SK-N-SH (cell line): Measurements from ENCODE around the gene MICAL1. TPM values are rescaled to one million over a fixed set of nuclear protein-coding genes. Genes with fewer than 3 reads are reported as not detected.
A peak's percentile ranks its signal among the peaks of the same experiment; 100 is the strongest.

Experiments used
- CTCF ChIA-PET: fragments of 300-600, 350-600 bp; formaldehyde crosslinking; extraction: SDS; loops from one replicate; lab custom pipeline; 2021; lab: Yijun Ruan, JAX
- POLR2A ChIA-PET: fragments of 350-600 bp; sonication (Branson Sonifier 250); formaldehyde crosslinking; extraction: SDS; loops from one replicate; lab custom pipeline; 2020; ENCODE audit warnings: antibody characterized with exemption, inconsistent platforms; lab: Yijun Ruan, JAX
- DNase-seq: peaks from one replicate; pipeline ENCODE4 v3.0.0; 2012
- H2AFZ ChIP-seq: fragments of 200-600 bp; sonication (generic); 2 replicates; pipeline ENCODE4 v1.8.1; 2016; ENCODE audit warnings: antibody characterized with exemption, mild to moderate bottlenecking, low read depth
- H3F3A ChIP-seq: fragments of 200-600 bp; sonication (generic); replicated peaks from 2 replicates; pipeline ENCODE3; 2016; ENCODE audit warnings: antibody characterized with exemption, mild to moderate bottlenecking; ENCODE audit not compliant: insufficient read depth
- H3K27ac ChIP-seq, 2 experiments: fragments of 200-500 bp in 1 of 2; fragments of 200-600 bp in 1 of 2; sonication (Bioruptor generic) in 1 of 2; sonication (generic), shearing (Covaris generic) in 1 of 2; 2 replicates each; pipeline versions ENCODE4 v1.5.1 to v1.6.1; 2014 to 2016; ENCODE audit warnings: low read depth in 2 of 2, inconsistent platforms in 1 of 2, low read length in 1 of 2, mild to moderate bottlenecking in 1 of 2, mixed read lengths in 1 of 2
- H3K27me3 ChIP-seq: fragments of 200-600 bp; sonication (generic), shearing (Covaris generic); 2 replicates; pipeline ENCODE4 v1.6.1; 2016; ENCODE audit warnings: mixed run types; ENCODE audit not compliant: insufficient read depth
- H3K36me3 ChIP-seq, 2 experiments: fragments of 200-500 bp in 1 of 2; fragments of 200-600 bp in 1 of 2; sonication (Bioruptor generic) in 1 of 2; sonication (generic) in 1 of 2; replicated peaks in 1 of 2; 2 replicates each; pipeline versions ENCODE3 to v1.5.1; 2014 to 2016; ENCODE audit warnings: low read length in 1 of 2, mild to moderate bottlenecking in 1 of 2; ENCODE audit not compliant: insufficient read depth in 2 of 2, control insufficient read depth in 1 of 2
- H3K4me1 ChIP-seq, 2 experiments: fragments of 200-500 bp in 1 of 2; fragments of 200-600 bp in 1 of 2; sonication (Bioruptor generic) in 1 of 2; sonication (generic), shearing (Covaris generic) in 1 of 2; 2 replicates each; pipeline versions ENCODE4 v1.5.1 to v1.6.1; 2014 to 2016; ENCODE audit warnings: low read depth in 1 of 2, low read length in 1 of 2, mixed run types in 1 of 2; ENCODE audit not compliant: insufficient read depth in 2 of 2, control insufficient read depth in 1 of 2
- H3K4me2 ChIP-seq: fragments of 200-600 bp; sonication (generic), shearing (Covaris generic); 2 replicates; pipeline ENCODE4 v1.6.1; 2017; ENCODE audit warnings: mixed run types
- H3K4me3 ChIP-seq, 2 experiments: fragments of 200-500 bp in 1 of 2; fragments of 200-600 bp in 1 of 2; sonication (Bioruptor generic) in 1 of 2; sonication (generic), shearing (Covaris generic) in 1 of 2; 2 replicates each; pipeline versions ENCODE4 v1.5.1 to v1.8.1; 2014 to 2016; ENCODE audit warnings: low read depth in 2 of 2, inconsistent platforms in 1 of 2, low read length in 1 of 2, mild to moderate bottlenecking in 1 of 2, mixed read lengths in 1 of 2, moderate library complexity in 1 of 2
- H3K79me2 ChIP-seq: fragments of 200-600 bp; sonication (generic); 2 replicates; pipeline ENCODE4 v1.8.1; 2017; ENCODE audit warnings: mild to moderate bottlenecking; ENCODE audit not compliant: insufficient read depth
- H3K9ac ChIP-seq: fragments of 200-600 bp; sonication (generic); 2 replicates; pipeline ENCODE4 v1.6.1; 2017; ENCODE audit warnings: mixed run types
- H3K9me2 ChIP-seq: fragments of 200-600 bp; sonication (generic); 2 replicates; pipeline ENCODE4 v1.6.1; 2017; ENCODE audit warnings: mixed run types
- H3K9me3 ChIP-seq: fragments of 200-600 bp; sonication (generic); 2 replicates; pipeline ENCODE4 v1.6.1; 2017; ENCODE audit warnings: mixed run types, mild to moderate bottlenecking, moderate library complexity
- H4K20me1 ChIP-seq: fragments of 200-600 bp; sonication (generic); 2 replicates; pipeline ENCODE4 v1.6.1; 2017; ENCODE audit warnings: mild to moderate bottlenecking, mixed run types; ENCODE audit not compliant: insufficient read depth
- CHD2 ChIP-seq: fragments of 150-350 bp; IDR thresholded peaks from 2 replicates; pipeline ENCODE4 v1.6.1; 2018; ENCODE audit warnings: low read length; ENCODE audit not compliant: partially characterized antibody
- ELF1 ChIP-seq: IDR thresholded peaks from 2 replicates; pipeline ENCODE4 v1.4.0; 2012
- EP300 ChIP-seq, 2 experiments: IDR thresholded peaks; 2 replicates each; pipeline versions ENCODE4 v1.4.0 to v1.6.1; 2012; ENCODE audit warnings: borderline replicate concordance in 1 of 2, low read depth in 1 of 2, low read length in 1 of 2
- FOSL2 ChIP-seq: IDR thresholded peaks from 2 replicates; pipeline ENCODE4 v1.4.0; 2012; ENCODE audit warnings: low read depth, mild to moderate bottlenecking, moderate library complexity, borderline replicate concordance
- NRF1 ChIP-seq: IDR thresholded peaks from 2 replicates; pipeline ENCODE4 v1.6.1; 2012; ENCODE audit warnings: low read depth, mild to moderate bottlenecking, low read length
- RFX5 ChIP-seq: IDR thresholded peaks from 2 replicates; pipeline ENCODE4 v1.6.1; 2012; ENCODE audit warnings: mild to moderate bottlenecking, improper control_type of control experiment, low read length
- SMC3 ChIP-seq: IDR thresholded peaks from 2 replicates; pipeline ENCODE4 v1.6.1; 2012; ENCODE audit warnings: low read depth, low read length, improper control_type of control experiment
- TCF12 ChIP-seq: IDR thresholded peaks from 2 replicates; pipeline ENCODE4 v1.4.0; 2012
- WGBS: methylation state at CpG from one replicate; pipeline ENCODE4 v1.1.6; 2017; ENCODE audit warnings: low lambda C conversion rate; 5-methylcytosine and 5-hydroxymethylcytosine counted together
- polyA plus RNA-seq, 3 experiments: library from polyadenylated mRNA; depleted of rRNA; stranded (reverse); fragments of >200 nt; gene quantifications; 2 replicates each; pipeline ENCODE4 v1.2.3, GENCODE V29; 2012
- TF ChIP-seq, protein P1 (sequence below): IDR thresholded peaks from 2 replicates; pipeline ENCODE4 v1.6.1; 2012; ENCODE audit warnings: mild to moderate bottlenecking, low read depth, low read length, moderate library complexity

Gene MICAL1
- polyA plus RNA-seq, 1 of the 3 experiments (the other 2 are of a cell fraction): 45.6 TPM

DNA sequence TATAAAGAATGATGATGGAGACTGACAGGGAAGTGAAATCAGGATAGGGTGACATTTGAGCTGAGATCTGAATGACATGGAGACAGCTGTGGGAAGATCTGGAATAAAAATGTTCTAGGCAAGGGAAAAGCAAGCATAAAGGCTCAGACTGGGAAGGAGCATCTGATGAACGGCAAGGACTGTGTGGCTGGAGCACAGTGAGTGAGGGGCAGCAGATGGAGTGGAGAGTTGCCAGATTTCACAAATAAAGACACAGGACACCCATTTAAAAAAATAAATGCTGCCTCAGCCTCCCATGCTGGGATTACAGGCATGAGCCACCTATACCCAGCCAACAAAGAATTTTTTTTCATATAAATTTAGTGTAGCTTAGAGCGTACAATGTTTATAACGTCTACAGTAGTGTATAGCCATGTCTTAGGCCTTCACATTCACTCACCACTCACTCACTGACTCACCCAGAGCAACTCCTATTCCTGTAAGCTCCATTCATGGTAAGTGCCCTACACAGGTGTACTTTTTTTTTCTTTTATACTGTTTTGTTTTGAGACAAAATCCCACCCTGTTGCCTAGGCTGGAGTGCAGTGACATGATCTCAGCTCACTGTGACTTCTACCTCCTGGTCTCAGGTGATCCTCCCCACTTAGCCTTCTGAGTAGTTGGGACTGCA lies 29.8 kb upstream of the MICAL1 start:
- CTCF ChIA-PET: no interaction called here

GRCh38 chr6:109484122-109484521 lies 28.6 kb upstream of the MICAL1 start:
- TF ChIP-seq ELF1: no peak
- TF ChIP-seq TCF12: 0 out of 2 replicates have a peak, but pooled peaks have one; percentile 13
- H2AFZ ChIP-seq: peak overlapping the region; percentile 89; the same call in 1 of the 2 replicates
- H3K27me3 ChIP-seq: no peaks in the 10 kb centered on the region
- ChIA-PET CTCF (interaction anchor here (0.7 kb wide), 1 partner anchor 30 kb away, joined by 3 read pairs; no protein-coding TSS in a partner anchor), POLR2A (no interaction called here)
- DNase-seq: no peak
- H3K27ac ChIP-seq: no peak overlapping the region
- no peaks in the 10 kb centered on the region for H4K20me1 ChIP-seq
- no peaks in the 10 kb centered on the region for H3K9me2 ChIP-seq
- WGBS: 47% methylated on average over 3 of the region's 3 CpGs
- H3K79me2 ChIP-seq: peaks cover 35% of the 10 kb centered on the region
- H3K9me3 ChIP-seq: no peaks in the 10 kb centered on the region
- peaks cover 15 to 20% of the 10 kb centered on the region in 2 experiments for H3K36me3 ChIP-seq
- peak overlapping the region; percentile 60; the same call in 1 of the 2 replicates for H3K4me2 ChIP-seq
- peaks cover 4% of the 10 kb centered on the region for H3F3A ChIP-seq
- peaks cover 11 to 12% of the 10 kb centered on the region in 2 experiments; a peak in 3 of 4 replicates for H3K4me1 ChIP-seq
- H3K4me3 ChIP-seq: no peak overlapping the region
- no peak overlapping the region for H3K9ac ChIP-seq

More for the DNA sequence above, 29.8 kb upstream of the MICAL1 start:
- H3K27me3 ChIP-seq: no peaks in the 10 kb centered on the region
- H3K4me2 ChIP-seq: no peak overlapping the region
- no peaks in the 10 kb centered on the region for H4K20me1 ChIP-seq
- peaks cover 22% of the 10 kb centered on the region for H3K79me2 ChIP-seq
- H3K4me1 ChIP-seq: peaks cover 8 to 12% of the 10 kb centered on the region in 2 experiments; a peak in 3 of 4 replicates
- no peak for TF ChIP-seq NRF1
- TF ChIP-seq CHD2: no peak
- TF ChIP-seq SMC3: no peak
- no peak for TF ChIP-seq EP300 (IDR thresholded peaks at IDR 0.05; ENCODE audit: borderline replicate concordance in 1 of 2, low read depth in 1 of 2, low read length in 1 of 2)
- TF ChIP-seq FOSL2: no peak
- no peak for TF ChIP-seq RFX5
- TF ChIP-seq, protein P1, sequence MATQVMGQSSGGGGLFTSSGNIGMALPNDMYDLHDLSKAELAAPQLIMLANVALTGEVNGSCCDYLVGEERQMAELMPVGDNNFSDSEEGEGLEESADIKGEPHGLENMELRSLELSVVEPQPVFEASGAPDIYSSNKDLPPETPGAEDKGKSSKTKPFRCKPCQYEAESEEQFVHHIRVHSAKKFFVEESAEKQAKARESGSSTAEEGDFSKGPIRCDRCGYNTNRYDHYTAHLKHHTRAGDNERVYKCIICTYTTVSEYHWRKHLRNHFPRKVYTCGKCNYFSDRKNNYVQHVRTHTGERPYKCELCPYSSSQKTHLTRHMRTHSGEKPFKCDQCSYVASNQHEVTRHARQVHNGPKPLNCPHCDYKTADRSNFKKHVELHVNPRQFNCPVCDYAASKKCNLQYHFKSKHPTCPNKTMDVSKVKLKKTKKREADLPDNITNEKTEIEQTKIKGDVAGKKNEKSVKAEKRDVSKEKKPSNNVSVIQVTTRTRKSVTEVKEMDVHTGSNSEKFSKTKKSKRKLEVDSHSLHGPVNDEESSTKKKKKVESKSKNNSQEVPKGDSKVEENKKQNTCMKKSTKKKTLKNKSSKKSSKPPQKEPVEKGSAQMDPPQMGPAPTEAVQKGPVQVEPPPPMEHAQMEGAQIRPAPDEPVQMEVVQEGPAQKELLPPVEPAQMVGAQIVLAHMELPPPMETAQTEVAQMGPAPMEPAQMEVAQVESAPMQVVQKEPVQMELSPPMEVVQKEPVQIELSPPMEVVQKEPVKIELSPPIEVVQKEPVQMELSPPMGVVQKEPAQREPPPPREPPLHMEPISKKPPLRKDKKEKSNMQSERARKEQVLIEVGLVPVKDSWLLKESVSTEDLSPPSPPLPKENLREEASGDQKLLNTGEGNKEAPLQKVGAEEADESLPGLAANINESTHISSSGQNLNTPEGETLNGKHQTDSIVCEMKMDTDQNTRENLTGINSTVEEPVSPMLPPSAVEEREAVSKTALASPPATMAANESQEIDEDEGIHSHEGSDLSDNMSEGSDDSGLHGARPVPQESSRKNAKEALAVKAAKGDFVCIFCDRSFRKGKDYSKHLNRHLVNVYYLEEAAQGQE: no peak
- no peaks in the 10 kb centered on the region for H3K9me2 ChIP-seq
- H3K9ac ChIP-seq: no peak overlapping the region
- peaks cover 4% of the 10 kb centered on the region for H3F3A ChIP-seq
- H3K27ac ChIP-seq: no peak overlapping the region
- peaks cover 13 to 14% of the 10 kb centered on the region in 2 experiments for H3K36me3 ChIP-seq
- no peaks in the 10 kb centered on the region for H3K9me3 ChIP-seq
- no peak for DNase-seq
- 86% methylated on average over 3 of the region's 3 CpGs for WGBS
- POLR2A ChIA-PET: no interaction called here
- no peak overlapping the region for H3K4me3 ChIP-seq
- no peak overlapping the region for H2AFZ ChIP-seq
